ENCODE data around the gene TPRX1.
"Not testable (repeated sequence)": the region's sequence is repeated elsewhere in the genome, so short reads cannot be mapped to it uniquely, and the experiment has no call there.

TPRX1 gene

DNA sequence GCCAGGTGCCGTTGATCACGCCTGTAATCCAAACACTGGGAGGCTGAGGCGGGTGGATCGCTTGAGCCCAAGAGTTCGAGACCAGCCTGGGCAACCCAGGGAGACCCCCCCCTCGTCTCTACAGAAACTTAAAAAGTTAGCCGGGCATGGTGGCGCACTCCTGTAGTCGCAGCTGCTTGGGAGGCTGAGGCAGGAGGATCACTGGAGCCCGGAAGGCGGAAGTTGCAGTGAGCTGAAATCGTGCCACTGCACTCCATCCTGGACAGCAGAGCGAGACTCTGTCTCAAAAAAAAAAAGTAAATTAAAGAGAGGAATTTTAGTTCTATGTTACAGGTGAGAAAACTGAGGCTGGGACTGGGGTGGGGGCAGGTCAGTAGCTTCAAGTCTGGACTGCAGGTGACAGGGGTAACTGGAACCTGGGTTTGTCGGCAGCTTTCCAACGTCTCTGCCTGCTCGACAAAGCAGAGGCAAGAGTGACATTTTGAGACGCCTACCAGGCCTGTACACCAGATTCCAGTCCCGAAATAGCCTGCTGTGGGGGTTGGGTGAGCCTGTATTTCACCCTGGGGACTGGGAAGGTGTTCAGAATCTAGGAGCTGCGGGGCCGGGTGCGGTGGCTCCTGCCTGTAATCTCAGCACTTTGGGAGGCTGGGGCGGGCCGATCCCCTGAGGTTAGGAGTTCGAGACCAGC is 24.7 kb downstream of the TPRX1 start:
- peak overlapping the region; percentile 99 for H3K9ac ChIP-seq (ENCODE audit: low read length)
- H2AK5ac ChIP-seq (ENCODE audit: low read length) = no peak overlapping the region
- no peak overlapping the region for H4K5ac ChIP-seq (ENCODE audit: low read length)
- WGBS (ENCODE audit: extremely low coverage, insufficient coverage, low lambda C conversion rate) = no CpG with 5 or more reads among the region's 24 CpGs
- H3K4me1 ChIP-seq (ENCODE audit: control insufficient read depth, low read depth, low read length) = no peaks in the 10 kb centered on the region
- no peak overlapping the region for H3K18ac ChIP-seq (ENCODE audit: low read length)
- no peak overlapping the region for H3K4ac ChIP-seq (ENCODE audit: low read depth, low read length)
- no peak overlapping the region for H3K27ac ChIP-seq (ENCODE audit: low read depth, low read length)
- H3K27me3 ChIP-seq (ENCODE audit: insufficient read depth, low read length, poor library complexity) = no peaks in the 10 kb centered on the region
- peaks cover 32% of the 10 kb centered on the region for H3K79me2 ChIP-seq (ENCODE audit: control insufficient read depth, insufficient read depth, low read length)
- H2BK15ac ChIP-seq (replicated peaks; ENCODE audit: low read depth) = no peak overlapping the region
- peak overlapping the region; percentile 100 for H3K56ac ChIP-seq (ENCODE audit: low read length)
- no peak overlapping the region for H4K8ac ChIP-seq (ENCODE audit: low read depth, low read length)
- H3K79me1 ChIP-seq (ENCODE audit: low read length) = peaks cover 19% of the 10 kb centered on the region
- peak overlapping the region; percentile 95 for H3K4me2 ChIP-seq (ENCODE audit: low read length)
- H3K36me3 ChIP-seq (ENCODE audit: control insufficient read depth, insufficient read depth, low read length) = peaks cover 18% of the 10 kb centered on the region
- no peak for DNase-seq
- peak overlapping the region; percentile 96 for H3K4me3 ChIP-seq (ENCODE audit: low read length)
- H2BK120ac ChIP-seq (ENCODE audit: low read depth, low read length) = no peak overlapping the region
- no peak overlapping the region for H3K23ac ChIP-seq (ENCODE audit: low read length)
- H2BK5ac ChIP-seq (ENCODE audit: low read length) = no peak overlapping the region

GRCh38 chr19:47778954-47779351 is 25.4 kb downstream of the TPRX1 start:
- no CpG with 5 or more reads among the region's 20 CpGs for WGBS (ENCODE audit: extremely low coverage, insufficient coverage, low lambda C conversion rate)
- peak overlapping the region; percentile 32 for H2AK5ac ChIP-seq (ENCODE audit: low read length)
- peak overlapping the region; percentile 14 for H2BK120ac ChIP-seq (ENCODE audit: low read depth, low read length)
- peak overlapping the region; percentile 41 for H2BK5ac ChIP-seq (ENCODE audit: low read length)
- H3K56ac ChIP-seq (ENCODE audit: low read length) = peak overlapping the region; percentile 100
- peak overlapping the region; percentile 57 for H3K27ac ChIP-seq (ENCODE audit: low read depth, low read length)
- peaks cover 32% of the 10 kb centered on the region for H3K79me2 ChIP-seq (ENCODE audit: control insufficient read depth, insufficient read depth, low read length)
- peak overlapping the region; percentile 96 for H3K4me3 ChIP-seq (ENCODE audit: low read length)
- peak overlapping the region; percentile 90 for H3K4ac ChIP-seq (ENCODE audit: low read depth, low read length)
- H3K18ac ChIP-seq (ENCODE audit: low read length) = peak overlapping the region; percentile 86
- peaks cover 19% of the 10 kb centered on the region for H3K79me1 ChIP-seq (ENCODE audit: low read length)
- H3K4me1 ChIP-seq (ENCODE audit: control insufficient read depth, low read depth, low read length) = no peaks in the 10 kb centered on the region
- H4K8ac ChIP-seq (ENCODE audit: low read depth, low read length) = no peak overlapping the region
- H3K4me2 ChIP-seq (ENCODE audit: low read length) = peak overlapping the region; percentile 95
- no peak overlapping the region for H2BK15ac ChIP-seq (replicated peaks; ENCODE audit: low read depth)
- no peak for DNase-seq
- no peak overlapping the region for H3K23ac ChIP-seq (ENCODE audit: low read length)
- peak overlapping the region; percentile 99 for H3K9ac ChIP-seq (ENCODE audit: low read length)
- no peaks in the 10 kb centered on the region for H3K27me3 ChIP-seq (ENCODE audit: insufficient read depth, low read length, poor library complexity)
- H4K5ac ChIP-seq (ENCODE audit: low read length) = no peak overlapping the region
- peaks cover 14% of the 10 kb centered on the region for H3K36me3 ChIP-seq (ENCODE audit: control insufficient read depth, insufficient read depth, low read length)

- Histone ChIP-seq H3K18ac (ENCODE audit: low read length) (peak within 1 kb of the TSS; percentile 86), H3K9ac (ENCODE audit: low read length) (peak within 1 kb of the TSS; percentile 99), H3K4me3 (ENCODE audit: low read length) (peak within 1 kb of the TSS; percentile 96), H3K23ac (ENCODE audit: low read length) (no peak within 1 kb of the TSS), H3K56ac (ENCODE audit: low read length) (peak within 1 kb of the TSS; percentile 100), H3K4ac (ENCODE audit: low read depth, low read length) (peak within 1 kb of the TSS; percentile 90), H3K27me3 (ENCODE audit: insufficient read depth, low read length, poor library complexity) (no peaks in the 10 kb centered on the region), H3K4me2 (ENCODE audit: low read length) (peak within 1 kb of the TSS; percentile 95), H3K79me1 (ENCODE audit: low read length) (peaks cover 17% of the 10 kb centered on the region), H2BK5ac (ENCODE audit: low read length) (peak within 1 kb of the TSS; percentile 96), H4K8ac (ENCODE audit: low read depth, low read length) (no peak within 1 kb of the TSS), H3K79me2 (ENCODE audit: control insufficient read depth, insufficient read depth, low read length) (peaks cover 32% of the 10 kb centered on the region), H3K36me3 (ENCODE audit: control insufficient read depth, insufficient read depth, low read length) (peaks cover 11% of the 10 kb centered on the region), H3K4me1 (ENCODE audit: control insufficient read depth, low read depth, low read length) (no peaks in the 10 kb centered on the region), H2BK15ac (replicated peaks; ENCODE audit: low read depth) (no peak within 1 kb of the TSS), H2BK120ac (ENCODE audit: low read depth, low read length) (peak within 1 kb of the TSS; percentile 14), H3K27ac (ENCODE audit: low read depth, low read length) (peak within 1 kb of the TSS; percentile 73), H4K5ac (ENCODE audit: low read length) (no peak within 1 kb of the TSS), H2AK5ac (ENCODE audit: low read length) (peak within 1 kb of the TSS; percentile 32)
- DNase-seq = peak; percentile 92
- WGBS (ENCODE audit: extremely low coverage, insufficient coverage, low lambda C conversion rate) = no CpG with 5 or more reads among the region's 65 CpGs
Measured at GRCh38 chr19:47778049-47778953, 26.1 kb downstream of the TPRX1 start, which contains the start of gene SELENOW. SELENOW (plus strand) TSS chr19:47778703; CDS start chr19:47778786, 83 bp downstream.

GRCh38 chr19:47777245-47778048 is 26.9 kb downstream of the TPRX1 start:
- not testable (repeated sequence) for H3K4me1 ChIP-seq (ENCODE audit: control insufficient read depth, low read depth, low read length); H2AK5ac ChIP-seq (ENCODE audit: low read length); H4K5ac ChIP-seq (ENCODE audit: low read length); H2BK120ac ChIP-seq (ENCODE audit: low read depth, low read length); DNase-seq; H2BK15ac ChIP-seq (replicated peaks; ENCODE audit: low read depth); H3K27me3 ChIP-seq (ENCODE audit: insufficient read depth, low read length, poor library complexity); H4K8ac ChIP-seq (ENCODE audit: low read depth, low read length); H3K27ac ChIP-seq (ENCODE audit: low read depth, low read length); H3K23ac ChIP-seq (ENCODE audit: low read length); H3K4me3 ChIP-seq (ENCODE audit: low read length); H3K4me2 ChIP-seq (ENCODE audit: low read length); H2BK5ac ChIP-seq (ENCODE audit: low read length)
- Histone ChIP-seq H3K36me3 (ENCODE audit: control insufficient read depth, insufficient read depth, low read length) (peaks cover 11% of the 10 kb centered on the region), H3K9ac (ENCODE audit: low read length) (peak overlapping the region; percentile 99), H3K56ac (ENCODE audit: low read length) (peak overlapping the region; percentile 100), H3K79me2 (ENCODE audit: control insufficient read depth, insufficient read depth, low read length) (peaks cover 32% of the 10 kb centered on the region), H3K79me1 (ENCODE audit: low read length) (peaks cover 17% of the 10 kb centered on the region), H3K4ac (ENCODE audit: low read depth, low read length) (peak overlapping the region; percentile 49), H3K18ac (ENCODE audit: low read length) (peak overlapping the region; percentile 2)
- no CpG with 5 or more reads among the region's 23 CpGs for WGBS (ENCODE audit: extremely low coverage, insufficient coverage, low lambda C conversion rate)

- Histone ChIP-seq H3K56ac (ENCODE audit: low read length) (no peak overlapping the region), H2BK120ac (ENCODE audit: low read depth, low read length) (no peak overlapping the region), H3K79me1 (ENCODE audit: low read length) (peaks cover 16% of the 10 kb centered on the region), H3K23ac (ENCODE audit: low read length) (no peak overlapping the region), H3K27ac (ENCODE audit: low read depth, low read length) (no peak overlapping the region), H2BK5ac (ENCODE audit: low read length) (no peak overlapping the region), H3K36me3 (ENCODE audit: control insufficient read depth, insufficient read depth, low read length) (peaks cover 9% of the 10 kb centered on the region), H3K27me3 (ENCODE audit: insufficient read depth, low read length, poor library complexity) (no peaks in the 10 kb centered on the region), H3K79me2 (ENCODE audit: control insufficient read depth, insufficient read depth, low read length) (peaks cover 30% of the 10 kb centered on the region), H3K4me3 (ENCODE audit: low read length) (no peak overlapping the region), H3K4me1 (ENCODE audit: control insufficient read depth, low read depth, low read length) (no peaks in the 10 kb centered on the region), H3K9ac (ENCODE audit: low read length) (no peak overlapping the region), H3K4ac (ENCODE audit: low read depth, low read length) (no peak overlapping the region), H3K4me2 (ENCODE audit: low read length) (no peak overlapping the region), H2BK15ac (replicated peaks; ENCODE audit: low read depth) (no peak overlapping the region), H2AK5ac (ENCODE audit: low read length) (no peak overlapping the region), H4K5ac (ENCODE audit: low read length) (no peak overlapping the region), H3K18ac (ENCODE audit: low read length) (no peak overlapping the region), H4K8ac (ENCODE audit: low read depth, low read length) (no peak overlapping the region)
- WGBS (ENCODE audit: extremely low coverage, insufficient coverage, low lambda C conversion rate) = no CpG with 5 or more reads among the region's 4 CpGs
- DNase-seq = peak; percentile 82
Measured at GRCh38 chr19:47776568-47776967, 27.8 kb downstream of the TPRX1 start.

Measured in mesendoderm (in vitro differentiated cells).